HepG2 (cell line): ENCODE data around the gene MRPL48. TPM values are rescaled to one million over a fixed set of nuclear protein-coding genes. Genes with fewer than 3 reads are reported as not detected.

Experiments
- ATAC-seq: fragments of 200-7000 bp; cut with Tn5 transposase; 3 replicates; pipeline ENCODE4 v1.9.1; 2020; ENCODE audit warnings: mild to moderate bottlenecking, moderate library complexity
- BruUV-seq: library from RNA; stranded (reverse); fragments of 400-500 nt; replicated peaks from 2 replicates; lab custom pipeline; 2021; lab: Mats Ljungman, UMichigan
- CTCF ChIA-PET: fragments of 300-600 bp; formaldehyde crosslinking; extraction: SDS; loops from one replicate; lab custom pipeline; 2021; ENCODE audit warnings: low total read pairs, inconsistent platforms, low intra/inter-chr PET ratio; lab: Yijun Ruan, JAX
- POLR2A ChIA-PET: fragments of 350-600 bp; sonication (Branson Sonifier 250); formaldehyde crosslinking; loops from one replicate; lab custom pipeline; 2020; ENCODE audit warnings: antibody characterized with exemption, inconsistent platforms; lab: Yijun Ruan, JAX
- DNase-seq: peaks from one replicate; pipeline ENCODE4 v3.0.0-alpha.2; 2015; ENCODE audit warnings: low spot score
- FAIRE-seq: peaks from 3 replicates; lab custom pipeline; 2011; peaks lifted over from hg19 to GRCh38; lab: Jason Lieb, UNC
- H2AFZ ChIP-seq: one replicate; pipeline ENCODE4 v1.6.1; 2011; ENCODE audit warnings: low read length, inconsistent platforms
- H3K27ac ChIP-seq: fragments of 300-600 bp; 3 replicates; pipeline ENCODE4 v1.8.0; 2011; ENCODE audit warnings: mixed run types, mild to moderate bottlenecking, mixed read lengths, low read length, inconsistent platforms; ENCODE audit not compliant: insufficient read depth; ENCODE audit errors: extremely low read length
- H3K27me3 ChIP-seq, 2 experiments: fragments of 200-600 bp in 1 of 2; 2 replicates in 1 of 2; 3 replicates in 1 of 2; pipeline versions ENCODE4 v1.6.0 to v1.8.0; 2011; ENCODE audit warnings: low read length in 2 of 2, mild to moderate bottlenecking in 2 of 2, moderate library complexity in 2 of 2, inconsistent platforms in 1 of 2; ENCODE audit not compliant: insufficient read depth in 2 of 2, control insufficient read depth in 1 of 2
- H3K36me3 ChIP-seq, 2 experiments: fragments of 200-600 bp in 1 of 2; replicated peaks in 1 of 2; 2 replicates in 1 of 2; 3 replicates in 1 of 2; pipeline versions ENCODE4 v1.5.1 to v1.8.0; 2011; ENCODE audit warnings: low read length in 2 of 2, inconsistent platforms in 1 of 2; ENCODE audit not compliant: insufficient read depth in 2 of 2, control insufficient read depth in 1 of 2
- H3K4me1 ChIP-seq: 2 replicates; pipeline ENCODE4 v1.5.1; 2012; ENCODE audit warnings: low read length, inconsistent platforms; ENCODE audit not compliant: insufficient read depth
- H3K4me2 ChIP-seq: 2 replicates; pipeline ENCODE4 v1.6.0; 2011; ENCODE audit warnings: low read depth, low read length, inconsistent platforms
- H3K4me3 ChIP-seq, 3 experiments: fragments of 200-600 bp in 1 of 3; sonication (generic), shearing (Covaris generic) in 1 of 3; replicated peaks in 1 of 3; 2 replicates each; pipeline ENCODE4 v1.5.1; 2011 to 2016; ENCODE audit warnings: low read length in 3 of 3, inconsistent platforms in 2 of 3, low read depth in 2 of 3, mild to moderate bottlenecking in 2 of 3, control low read depth in 1 of 3, mixed read lengths in 1 of 3; ENCODE audit not compliant: insufficient read depth in 1 of 3
- H3K79me2 ChIP-seq: one replicate; pipeline ENCODE4 v1.6.1; 2011; ENCODE audit warnings: low read length, inconsistent platforms; ENCODE audit not compliant: insufficient read depth
- H3K9ac ChIP-seq: 2 replicates; pipeline ENCODE4 v1.6.0; 2011; ENCODE audit warnings: mild to moderate bottlenecking, low read depth, low read length, inconsistent platforms; ENCODE audit not compliant: insufficient read depth
- H3K9me3 ChIP-seq: 2 replicates; pipeline ENCODE4 v1.5.1; 2012; ENCODE audit warnings: mild to moderate bottlenecking, low read length
- H4K20me1 ChIP-seq: 2 replicates; pipeline ENCODE4 v1.6.0; 2011; ENCODE audit warnings: inconsistent platforms, mild to moderate bottlenecking, low read length, moderate library complexity; ENCODE audit not compliant: insufficient read depth
- KDM5A ChIP-seq: fragments of 200-600 bp; sonication (generic); IDR thresholded peaks from 2 replicates; pipeline ENCODE4 v1.7.0; 2018; ENCODE audit warnings: antibody characterized with exemption, mild to moderate bottlenecking, low read length, borderline replicate concordance
- ZNF713 ChIP-seq: sonication (generic); formaldehyde crosslinking; IDR thresholded peaks from 2 replicates; pipeline ENCODE4 v1.4.0; 2020; ENCODE audit warnings: mild to moderate bottlenecking, missing genetic modification reagents
- WGBS: methylation state at CpG from one replicate; pipeline ENCODE4 v1.1.6; 2017; ENCODE audit warnings: low lambda C conversion rate; 5-methylcytosine and 5-hydroxymethylcytosine counted together
- in situ Hi-C: cut with HindIII; loops from 2 replicates; pipeline ENCODE4 v1.10.0; 2017; ENCODE audit warnings: low pct_unique_long_range_greater_than_20kb; ENCODE audit not compliant: extremely low pct_ligation_motif_present
- intact Hi-C: fragments of 100-400 bp; cut with micrococcal nuclease; formaldehyde crosslinking; loops from one replicate; pipeline ENCODE4 v1.10.0; 2022; ENCODE audit not compliant: unreplicated experiment
- polyA plus RNA-seq, 8 experiments: library from polyadenylated mRNA; depleted of rRNA in 3 of 8; stranded (reverse) in 7 of 8; unstranded in 1 of 8; fragments of >200 nt; fragmentation: Illumina TruSeq in 4 of 8; extraction: Trizol in 4 of 8; gene quantifications; 2 replicates each; pipeline versions ENCODE4 v1.2.1 to v1.2.3, GENCODE V29; 2011 to 2016; ENCODE audit warnings: low read depth in 4 of 8, missing spikeins in 1 of 8, mixed read lengths in 1 of 8; ENCODE audit not compliant: insufficient read depth in 1 of 8
- total RNA-seq, 5 experiments: library from RNA; depleted of rRNA; stranded (reverse); fragments of >200 nt; fragmentation: Illumina TruSeq; extraction: Trizol; gene quantifications; 2 replicates each; pipeline ENCODE4 v1.2.3, GENCODE V29; 2016; ENCODE audit warnings: low read depth in 1 of 5
- TF ChIP-seq, protein P1 (sequence below): sonication (generic); formaldehyde crosslinking; IDR thresholded peaks from 2 replicates; pipeline ENCODE4 v1.4.0; 2020; ENCODE audit warnings: missing genetic modification reagents

MRPL48 gene
- total and polyA plus RNA-seq, 2 of the 13 experiments (the other 11 are each of a cell fraction or from before 2014, with no cell fraction given), result 61.2 to 67.9 TPM

DNA sequence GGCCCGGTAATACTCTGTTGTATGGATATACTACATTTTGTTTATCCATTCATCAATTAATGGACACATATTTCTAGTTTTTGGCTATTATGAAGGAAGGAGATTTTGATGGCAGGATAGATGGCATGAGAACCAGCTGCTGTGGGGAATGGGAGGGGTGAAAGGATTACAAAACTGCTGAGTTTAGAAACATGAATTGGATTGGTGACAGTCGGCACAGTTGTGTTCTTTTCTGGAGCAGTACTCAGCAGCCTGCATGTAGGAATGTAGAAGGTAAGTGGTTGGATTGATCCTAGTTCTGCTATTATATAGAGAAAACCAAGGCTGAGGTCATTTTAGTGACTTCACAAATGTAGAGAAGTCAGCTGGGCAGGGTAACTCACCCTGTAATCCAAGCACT is 96.2 kb downstream of the MRPL48 start:
- Histone ChIP-seq H3K9ac (no peak overlapping the region), H3K27me3 (no peaks in the 10 kb centered on the region), H3K79me2 (no peaks in the 10 kb centered on the region), H3K9me3 (no peaks in the 10 kb centered on the region), H3K4me1 (peaks cover 15% of the 10 kb centered on the region), H3K27ac (no peak overlapping the region), H3K4me2 (no peak overlapping the region), H4K20me1 (no peaks in the 10 kb centered on the region), H2AFZ (no peak overlapping the region), H3K4me3 (no peak overlapping the region), H3K36me3 (peaks cover 6 to 7% of the 10 kb centered on the region in 2 experiments)
- in situ Hi-C loops (no loop called here), intact Hi-C loops (no loop called here)
- TF ChIP-seq, protein P1, sequence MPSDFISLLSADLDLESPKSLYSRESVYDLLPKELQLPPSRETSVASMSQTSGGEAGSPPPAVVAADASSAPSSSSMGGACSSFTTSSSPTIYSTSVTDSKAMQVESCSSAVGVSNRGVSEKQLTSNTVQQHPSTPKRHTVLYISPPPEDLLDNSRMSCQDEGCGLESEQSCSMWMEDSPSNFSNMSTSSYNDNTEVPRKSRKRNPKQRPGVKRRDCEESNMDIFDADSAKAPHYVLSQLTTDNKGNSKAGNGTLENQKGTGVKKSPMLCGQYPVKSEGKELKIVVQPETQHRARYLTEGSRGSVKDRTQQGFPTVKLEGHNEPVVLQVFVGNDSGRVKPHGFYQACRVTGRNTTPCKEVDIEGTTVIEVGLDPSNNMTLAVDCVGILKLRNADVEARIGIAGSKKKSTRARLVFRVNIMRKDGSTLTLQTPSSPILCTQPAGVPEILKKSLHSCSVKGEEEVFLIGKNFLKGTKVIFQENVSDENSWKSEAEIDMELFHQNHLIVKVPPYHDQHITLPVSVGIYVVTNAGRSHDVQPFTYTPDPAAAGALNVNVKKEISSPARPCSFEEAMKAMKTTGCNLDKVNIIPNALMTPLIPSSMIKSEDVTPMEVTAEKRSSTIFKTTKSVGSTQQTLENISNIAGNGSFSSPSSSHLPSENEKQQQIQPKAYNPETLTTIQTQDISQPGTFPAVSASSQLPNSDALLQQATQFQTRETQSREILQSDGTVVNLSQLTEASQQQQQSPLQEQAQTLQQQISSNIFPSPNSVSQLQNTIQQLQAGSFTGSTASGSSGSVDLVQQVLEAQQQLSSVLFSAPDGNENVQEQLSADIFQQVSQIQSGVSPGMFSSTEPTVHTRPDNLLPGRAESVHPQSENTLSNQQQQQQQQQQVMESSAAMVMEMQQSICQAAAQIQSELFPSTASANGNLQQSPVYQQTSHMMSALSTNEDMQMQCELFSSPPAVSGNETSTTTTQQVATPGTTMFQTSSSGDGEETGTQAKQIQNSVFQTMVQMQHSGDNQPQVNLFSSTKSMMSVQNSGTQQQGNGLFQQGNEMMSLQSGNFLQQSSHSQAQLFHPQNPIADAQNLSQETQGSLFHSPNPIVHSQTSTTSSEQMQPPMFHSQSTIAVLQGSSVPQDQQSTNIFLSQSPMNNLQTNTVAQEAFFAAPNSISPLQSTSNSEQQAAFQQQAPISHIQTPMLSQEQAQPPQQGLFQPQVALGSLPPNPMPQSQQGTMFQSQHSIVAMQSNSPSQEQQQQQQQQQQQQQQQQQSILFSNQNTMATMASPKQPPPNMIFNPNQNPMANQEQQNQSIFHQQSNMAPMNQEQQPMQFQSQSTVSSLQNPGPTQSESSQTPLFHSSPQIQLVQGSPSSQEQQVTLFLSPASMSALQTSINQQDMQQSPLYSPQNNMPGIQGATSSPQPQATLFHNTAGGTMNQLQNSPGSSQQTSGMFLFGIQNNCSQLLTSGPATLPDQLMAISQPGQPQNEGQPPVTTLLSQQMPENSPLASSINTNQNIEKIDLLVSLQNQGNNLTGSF (CRISPR knock-in tag), result no peak
- no peak for TF ChIP-seq KDM5A
- TF ChIP-seq ZNF713 (CRISPR knock-in tag), result no peak
- WGBS, result 98% methylated on average over 2 of the region's 2 CpGs
- FAIRE-seq, result no peak
- ChIA-PET CTCF (no interaction called here), POLR2A (no interaction called here)
- no peak for ATAC-seq
- no peak for DNase-seq
- no TSS peak for BruUV-seq
